ENCODE results near the gene ARMC12. TPM values are rescaled to one million over a fixed set of nuclear protein-coding genes. Genes with fewer than 3 reads are reported as not detected.

ARMC12 gene
- total and polyA plus RNA-seq, 5 donors, result 0.31 to 0.32 TPM; not detected in 3

DNA sequence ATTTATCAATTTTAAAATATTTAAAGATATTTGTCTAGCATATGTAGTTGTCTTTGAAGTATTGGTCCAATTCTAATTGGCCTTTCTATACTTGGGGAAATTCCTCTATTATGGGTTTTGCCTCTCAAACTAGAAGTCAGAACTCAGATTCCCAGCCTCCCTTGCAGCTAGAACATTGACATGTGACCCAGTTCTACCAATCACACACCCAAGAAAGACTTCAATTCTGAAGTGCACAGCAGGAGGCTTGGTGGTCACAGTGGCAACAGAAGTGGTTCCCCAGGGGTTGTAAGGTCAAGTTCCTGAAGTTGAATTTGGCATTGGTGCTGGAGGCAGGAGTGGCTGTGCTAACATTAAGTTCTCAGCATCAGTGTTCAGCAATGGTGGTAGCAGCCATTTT is 33.3 kb upstream of the ARMC12 start:
- no peak for DNase-seq
- Histone ChIP-seq H3K4me3 (ENCODE audit: low read length) (no peak overlapping the region), H3K4me1 (ENCODE audit: control insufficient read depth, insufficient read depth, low read length) (no peaks in the 10 kb centered on the region), H3K27me3 (ENCODE audit: control insufficient read depth, insufficient read depth) (no peaks in the 10 kb centered on the region), H3K9me3 (ENCODE audit: control insufficient read depth, low read length) (no peaks in the 10 kb centered on the region), H3K27ac (ENCODE audit: low read length) (no peak overlapping the region)
- intact Hi-C loops (cut with DNase I), result no loop called here
- ATAC-seq, result no peak

DNA sequence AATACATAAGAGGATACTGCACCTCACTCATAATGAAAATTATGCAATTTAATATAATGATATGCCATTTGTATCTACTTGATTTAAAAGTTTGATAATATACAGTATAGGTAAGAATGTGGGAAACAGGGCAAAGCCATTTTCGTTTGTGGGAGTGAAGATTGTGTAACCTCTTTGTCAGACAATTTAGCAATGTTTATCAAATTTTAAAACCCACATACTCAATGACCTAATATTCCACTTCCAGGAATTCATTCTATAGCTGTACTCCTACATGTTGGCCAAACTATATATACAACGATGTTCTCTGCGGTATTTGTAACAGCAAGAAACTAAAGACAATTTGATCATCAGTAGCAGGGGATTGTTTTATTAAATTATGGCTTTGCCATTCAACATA is 30.4 kb upstream of the ARMC12 start:
- intact Hi-C loops (cut with DNase I), result no loop called here
- Histone ChIP-seq H3K27ac (ENCODE audit: low read length) (no peak overlapping the region), H3K4me3 (ENCODE audit: low read length) (no peak overlapping the region), H3K9me3 (ENCODE audit: control insufficient read depth, low read length) (no peaks in the 10 kb centered on the region), H3K27me3 (ENCODE audit: control insufficient read depth, insufficient read depth) (no peaks in the 10 kb centered on the region), H3K4me1 (ENCODE audit: control insufficient read depth, insufficient read depth, low read length) (no peaks in the 10 kb centered on the region)
- no peak for DNase-seq
- 39% methylated on average over 3 of the region's 3 CpGs for WGBS
- no peak for ATAC-seq

DNA sequence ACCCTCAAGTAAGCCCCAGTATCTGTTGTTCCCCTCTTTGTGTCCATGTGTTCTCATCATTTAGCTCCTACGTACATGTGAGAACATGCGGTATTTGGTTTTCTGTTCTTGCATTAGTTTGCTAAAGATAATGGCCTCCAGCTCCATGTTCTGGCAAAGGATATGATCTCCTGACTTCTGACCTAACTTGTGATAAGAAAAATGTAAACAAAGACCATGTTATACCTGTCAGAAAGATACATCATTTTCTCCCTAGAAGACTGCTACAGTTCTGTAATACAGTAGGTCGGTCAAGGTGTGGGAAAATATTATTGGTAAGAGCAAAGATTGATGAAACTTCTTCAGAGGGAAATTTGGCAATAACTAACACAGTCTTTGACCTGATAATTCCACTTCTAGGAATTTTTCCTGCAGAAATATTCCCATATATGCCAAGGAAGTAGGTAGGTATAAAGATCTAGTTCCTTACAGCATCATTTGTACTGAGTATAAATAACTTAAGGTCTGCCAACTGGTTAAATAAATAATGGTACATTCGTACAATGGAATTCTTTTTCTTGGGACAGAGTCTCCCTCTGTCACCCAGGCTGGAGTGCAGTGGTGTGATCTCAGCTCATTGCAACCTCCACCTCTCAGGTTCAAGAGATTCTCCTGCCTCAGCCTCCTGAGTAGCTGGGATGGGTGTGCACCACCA is 29.0 kb upstream of the ARMC12 start:
- intact Hi-C loops (cut with DNase I), result no loop called here
- Histone ChIP-seq H3K9me3 (ENCODE audit: control insufficient read depth, low read length) (no peaks in the 10 kb centered on the region), H3K4me1 (ENCODE audit: control insufficient read depth, insufficient read depth, low read length) (no peaks in the 10 kb centered on the region), H3K27ac (ENCODE audit: low read length) (no peak overlapping the region), H3K4me3 (ENCODE audit: low read length) (no peak overlapping the region), H3K27me3 (ENCODE audit: control insufficient read depth, insufficient read depth) (no peaks in the 10 kb centered on the region)
- no peak for ATAC-seq
- DNase-seq, result no peak
- 85% methylated on average over 4 of the region's 4 CpGs for WGBS

GRCh38 chr6:35708585-35708984 is 28.2 kb upstream of the ARMC12 start:
- intact Hi-C loops (cut with DNase I), result no loop called here
- no peaks in the 10 kb centered on the region for H3K4me1 ChIP-seq (ENCODE audit: control insufficient read depth, insufficient read depth, low read length)
- H3K9me3 ChIP-seq (ENCODE audit: control insufficient read depth, low read length), result no peaks in the 10 kb centered on the region
- no peak overlapping the region for H3K4me3 ChIP-seq (ENCODE audit: low read length)
- H3K27ac ChIP-seq (ENCODE audit: low read length), result no peak overlapping the region
- ATAC-seq, result no peak
- no peaks in the 10 kb centered on the region for H3K27me3 ChIP-seq (ENCODE audit: control insufficient read depth, insufficient read depth)
- no peak for DNase-seq

GRCh38 chr6:35710241-35710847 is 26.5 kb upstream of the ARMC12 start:
- H3K4me3 ChIP-seq (ENCODE audit: low read length), result no peak overlapping the region
- intact Hi-C loops (cut with DNase I), result no loop called here
- H3K27ac ChIP-seq (ENCODE audit: low read length), result no peak overlapping the region
- 84% methylated on average over 4 of the region's 4 CpGs for WGBS
- ATAC-seq, result no peak
- H3K9me3 ChIP-seq (ENCODE audit: control insufficient read depth, low read length), result no peaks in the 10 kb centered on the region
- no peaks in the 10 kb centered on the region for H3K4me1 ChIP-seq (ENCODE audit: control insufficient read depth, insufficient read depth, low read length)
- H3K27me3 ChIP-seq (ENCODE audit: control insufficient read depth, insufficient read depth), result no peaks in the 10 kb centered on the region
- DNase-seq, result no peak

DNA sequence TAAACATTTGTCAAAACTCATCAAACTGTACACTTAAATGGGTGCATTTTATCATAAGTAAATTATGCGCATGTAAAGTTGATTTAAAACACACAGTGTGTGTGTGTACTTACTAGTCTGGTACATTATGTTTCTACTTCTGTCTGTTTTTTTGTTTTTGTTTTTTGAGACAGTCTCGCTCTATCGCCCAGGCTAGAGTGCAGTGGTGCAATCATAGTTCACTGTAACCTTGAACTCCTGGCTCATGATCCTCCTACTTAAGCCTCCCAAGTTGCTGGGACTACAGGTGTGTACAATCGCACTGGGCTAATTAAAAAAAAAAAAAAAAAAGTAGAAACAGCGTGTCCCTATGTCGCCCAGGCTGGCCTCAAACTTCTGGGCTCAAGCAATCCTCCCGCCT is 25.1 kb upstream of the ARMC12 start:
- H3K27ac ChIP-seq (ENCODE audit: low read length), result no peak overlapping the region
- intact Hi-C loops (cut with DNase I), result no loop called here
- H3K9me3 ChIP-seq (ENCODE audit: control insufficient read depth, low read length), result no peaks in the 10 kb centered on the region
- H3K4me3 ChIP-seq (ENCODE audit: low read length), result no peak overlapping the region
- DNase-seq, result no peak
- no peaks in the 10 kb centered on the region for H3K4me1 ChIP-seq (ENCODE audit: control insufficient read depth, insufficient read depth, low read length)
- 96% methylated on average over 7 of the region's 7 CpGs for WGBS
- H3K27me3 ChIP-seq (ENCODE audit: control insufficient read depth, insufficient read depth), result no peaks in the 10 kb centered on the region
- no peak for ATAC-seq

- WGBS, result 87% methylated on average over 7 of the region's 7 CpGs
- Histone ChIP-seq H3K4me1 (ENCODE audit: control insufficient read depth, insufficient read depth, low read length) (peaks cover under 1% of the 10 kb centered on the region), H3K4me3 (ENCODE audit: low read length) (no peak overlapping the region), H3K27me3 (ENCODE audit: control insufficient read depth, insufficient read depth) (no peaks in the 10 kb centered on the region), H3K9me3 (ENCODE audit: control insufficient read depth, low read length) (no peaks in the 10 kb centered on the region), H3K27ac (ENCODE audit: low read length) (no peak overlapping the region)
- DNase-seq (no peak), ATAC-seq (no peak)
- intact Hi-C loops (cut with DNase I), result no loop called here
These were observed 23.6 kb upstream of the ARMC12 start for GRCh38 chr6:35713006-35713767.

GRCh38 chr6:35716798-35717197 is 20.0 kb upstream of the ARMC12 start:
- peaks cover 18% of the 10 kb centered on the region for H3K4me1 ChIP-seq (ENCODE audit: control insufficient read depth, insufficient read depth, low read length)

DNA sequence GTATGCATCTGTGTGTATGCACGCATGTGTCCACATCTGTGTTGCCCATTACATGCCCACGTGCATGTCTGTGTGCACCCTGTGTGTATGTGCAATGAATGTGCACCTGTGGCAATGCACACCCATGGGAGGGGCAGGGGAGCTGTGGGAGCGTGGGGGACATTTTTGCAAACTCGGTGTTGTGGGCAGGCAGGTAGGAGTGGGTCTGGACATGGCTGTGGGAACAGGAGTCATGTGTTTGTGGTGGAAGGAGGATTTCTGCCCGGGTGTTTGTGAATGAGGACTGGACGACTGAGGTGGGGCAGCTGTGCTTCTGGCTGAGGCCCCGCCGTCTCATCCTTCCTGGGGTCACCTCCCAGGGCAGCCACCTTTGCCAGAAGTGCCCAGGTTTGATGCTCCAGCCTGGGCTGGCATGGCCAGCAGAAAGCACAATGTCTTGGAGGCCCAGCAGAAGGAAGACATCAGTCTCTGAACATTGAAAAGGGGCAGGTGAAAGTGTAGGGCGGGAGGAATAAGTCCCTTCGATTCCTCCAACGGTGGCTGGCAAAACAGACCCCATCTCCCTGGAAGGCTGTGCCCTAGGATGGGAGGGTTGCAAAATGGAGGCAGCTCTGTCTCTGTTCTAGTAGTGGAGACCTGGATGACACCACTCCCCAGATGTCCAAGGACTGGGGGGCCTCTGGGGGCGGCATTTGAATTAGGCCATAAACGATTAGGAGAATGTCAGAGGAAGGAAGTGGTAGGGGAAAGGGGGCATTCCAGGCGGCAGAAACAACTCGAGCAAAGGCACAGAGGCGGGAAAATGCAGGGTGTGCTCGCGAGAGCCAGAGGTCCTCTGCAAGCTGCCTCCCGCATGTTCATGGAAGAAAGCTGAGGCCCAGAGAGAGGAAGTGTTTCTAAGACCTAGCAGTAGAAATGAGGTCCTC is 19.1 kb upstream of the ARMC12 start:
- DNase-seq (no peak), ATAC-seq (no peak)
- 74% methylated on average over 19 of the region's 19 CpGs for WGBS
- H3K27ac ChIP-seq (ENCODE audit: low read length), result no peak overlapping the region
- H3K27me3 ChIP-seq (ENCODE audit: control insufficient read depth, insufficient read depth), result no peaks in the 10 kb centered on the region
- intact Hi-C loops (cut with DNase I), result no loop called here
- H3K4me3 ChIP-seq (ENCODE audit: low read length), result no peak overlapping the region
- H3K4me1 ChIP-seq (ENCODE audit: control insufficient read depth, insufficient read depth, low read length), result peaks cover 23% of the 10 kb centered on the region
- H3K9me3 ChIP-seq (ENCODE audit: control insufficient read depth, low read length), result no peaks in the 10 kb centered on the region

More at GRCh38 chr6:35716798-35717197, 20.0 kb upstream of the ARMC12 start:
- Histone ChIP-seq H3K27me3 (ENCODE audit: control insufficient read depth, insufficient read depth) (no peaks in the 10 kb centered on the region), H3K9me3 (ENCODE audit: control insufficient read depth, low read length) (no peaks in the 10 kb centered on the region), H3K4me3 (ENCODE audit: low read length) (no peak overlapping the region), H3K27ac (ENCODE audit: low read length) (no peak overlapping the region)
- intact Hi-C loops (cut with DNase I), result no loop called here
- WGBS, result 82% methylated on average over 2 of the region's 2 CpGs
- DNase-seq, result no peak
- ATAC-seq, result no peak

DNA sequence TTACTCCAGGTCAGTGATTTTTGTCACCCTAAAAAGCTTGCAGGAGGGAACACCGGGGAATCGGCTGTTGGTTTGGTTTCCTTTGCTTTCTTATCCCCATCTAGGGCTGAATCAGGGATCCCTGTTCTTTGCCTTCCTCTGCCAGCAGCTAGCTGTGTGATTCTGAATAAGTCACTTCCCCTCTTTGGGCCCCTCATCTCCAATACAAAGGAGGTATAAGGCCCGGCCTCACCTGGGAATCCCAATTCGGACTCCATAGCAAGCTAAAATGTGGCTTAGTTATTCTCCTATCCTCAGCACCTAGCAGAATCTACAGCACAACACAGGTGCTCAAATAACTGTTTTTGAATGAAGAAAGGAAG is 18.5 kb upstream of the ARMC12 start:
- ATAC-seq, result no peak
- WGBS, result 87% methylated on average over 4 of the region's 4 CpGs
- Histone ChIP-seq H3K4me1 (ENCODE audit: control insufficient read depth, insufficient read depth, low read length) (peaks cover 24% of the 10 kb centered on the region), H3K27ac (ENCODE audit: low read length) (no peak overlapping the region), H3K27me3 (ENCODE audit: control insufficient read depth, insufficient read depth) (no peaks in the 10 kb centered on the region), H3K4me3 (ENCODE audit: low read length) (no peak overlapping the region), H3K9me3 (ENCODE audit: control insufficient read depth, low read length) (no peaks in the 10 kb centered on the region)
- no peak for DNase-seq
- intact Hi-C loops (cut with DNase I), result no loop called here

All from right cardiac atrium (tissue), 5 donors.